Rectal smooth muscle tissue (tissue), 1 donor: ENCODE measurements around the gene WSCD1.

ENCODE experiments used
- H3K27ac ChIP-seq: one replicate; pipeline ENCODE4 v1.7.0; 2013; ENCODE audit warnings: low read depth, low read length, inconsistent platforms
- H3K27me3 ChIP-seq: one replicate; pipeline ENCODE4 v1.7.0; 2013; ENCODE audit warnings: low read length; ENCODE audit not compliant: control insufficient read depth, insufficient read depth
- H3K36me3 ChIP-seq: one replicate; pipeline ENCODE4 v1.7.0; 2013; ENCODE audit warnings: low read length; ENCODE audit not compliant: control insufficient read depth, insufficient read depth
- H3K4me1 ChIP-seq: one replicate; pipeline ENCODE4 v1.7.0; 2013; ENCODE audit warnings: low read length; ENCODE audit not compliant: control insufficient read depth, insufficient read depth
- H3K4me3 ChIP-seq: one replicate; pipeline ENCODE4 v1.7.0; 2013; ENCODE audit warnings: low read length
- H3K9ac ChIP-seq: one replicate; pipeline ENCODE4 v1.7.0; 2013; ENCODE audit warnings: low read length

Gene WSCD1

DNA sequence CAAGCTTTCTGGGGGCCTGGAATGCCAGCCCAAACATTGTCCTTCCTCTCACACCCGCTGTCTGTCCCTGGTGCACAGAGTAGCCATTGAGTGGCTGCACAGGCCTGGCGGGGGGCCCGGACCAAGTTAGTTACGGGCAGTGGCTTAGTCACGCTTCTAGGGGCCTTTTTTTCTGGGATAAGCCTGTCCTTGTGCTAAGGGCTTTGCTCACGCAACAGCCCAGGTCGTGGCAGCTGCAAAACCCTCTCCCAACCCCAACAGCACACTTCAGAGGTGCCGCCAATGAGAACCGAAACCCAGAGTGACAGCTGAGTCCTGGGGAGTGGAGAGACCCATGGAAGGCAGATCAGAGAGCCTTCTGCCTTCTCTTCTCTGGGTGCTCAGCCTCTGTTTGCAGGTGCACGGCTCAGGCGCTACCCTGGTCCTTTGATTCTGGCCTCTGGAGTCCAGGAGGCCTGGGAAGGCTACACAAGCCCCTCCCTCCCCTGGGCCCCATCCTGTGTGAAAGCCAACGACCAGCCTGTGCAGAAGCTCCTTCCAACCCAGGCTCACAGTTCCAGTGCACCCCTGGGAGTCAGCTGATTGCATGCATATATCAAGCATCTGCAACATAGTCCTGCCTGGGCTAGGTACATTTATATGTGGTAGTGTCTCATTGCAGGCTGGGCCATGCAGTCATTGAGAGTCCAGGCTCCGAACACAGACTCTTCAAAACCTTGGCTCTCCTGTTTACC, 9.1 kb downstream of the WSCD1 start:
- H3K4me3 ChIP-seq: no peak overlapping the region
- H3K36me3 ChIP-seq: no peaks in the 10 kb centered on the region
- no peak overlapping the region for H3K9ac ChIP-seq
- no peaks in the 10 kb centered on the region for H3K4me1 ChIP-seq
- H3K27ac ChIP-seq: no peak overlapping the region
- H3K27me3 ChIP-seq: no peaks in the 10 kb centered on the region

GRCh38 chr17:6079960-6080359, 9.8 kb downstream of the WSCD1 start:
- Histone ChIP-seq H3K9ac (no peak overlapping the region), H3K27ac (no peak overlapping the region), H3K27me3 (no peaks in the 10 kb centered on the region), H3K4me1 (no peaks in the 10 kb centered on the region), H3K4me3 (no peak overlapping the region), H3K36me3 (no peaks in the 10 kb centered on the region)

GRCh38 chr17:6080711-6081430, 10.7 kb downstream of the WSCD1 start:
- Histone ChIP-seq H3K4me1 (no peaks in the 10 kb centered on the region), H3K4me3 (no peak overlapping the region), H3K36me3 (no peaks in the 10 kb centered on the region), H3K27me3 (no peaks in the 10 kb centered on the region), H3K9ac (no peak overlapping the region), H3K27ac (no peak overlapping the region)

DNA sequence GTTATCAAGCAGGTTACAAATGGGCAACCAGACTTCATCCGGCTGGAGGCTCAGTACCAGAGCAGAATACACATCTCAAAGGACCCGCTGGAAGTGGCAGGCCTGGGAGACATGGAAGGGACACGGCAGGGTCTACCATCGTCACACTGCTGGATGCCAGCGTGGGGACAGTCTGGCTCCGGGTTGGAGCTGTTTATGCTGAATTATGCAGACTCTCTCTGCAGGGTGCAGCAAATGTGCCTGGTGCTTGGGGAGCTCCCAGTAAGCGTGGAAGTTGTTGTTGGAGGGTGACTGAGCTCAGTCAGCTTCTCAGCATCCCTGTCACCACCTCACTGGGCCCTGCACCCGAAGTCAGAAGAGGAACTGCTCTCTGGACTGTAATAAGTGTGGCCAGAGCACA, 12.2 kb downstream of the WSCD1 start:
- H3K4me3 ChIP-seq: no peak overlapping the region
- H3K9ac ChIP-seq: no peak overlapping the region
- no peaks in the 10 kb centered on the region for H3K4me1 ChIP-seq
- H3K36me3 ChIP-seq: no peaks in the 10 kb centered on the region
- H3K27me3 ChIP-seq: no peaks in the 10 kb centered on the region
- no peak overlapping the region for H3K27ac ChIP-seq

DNA sequence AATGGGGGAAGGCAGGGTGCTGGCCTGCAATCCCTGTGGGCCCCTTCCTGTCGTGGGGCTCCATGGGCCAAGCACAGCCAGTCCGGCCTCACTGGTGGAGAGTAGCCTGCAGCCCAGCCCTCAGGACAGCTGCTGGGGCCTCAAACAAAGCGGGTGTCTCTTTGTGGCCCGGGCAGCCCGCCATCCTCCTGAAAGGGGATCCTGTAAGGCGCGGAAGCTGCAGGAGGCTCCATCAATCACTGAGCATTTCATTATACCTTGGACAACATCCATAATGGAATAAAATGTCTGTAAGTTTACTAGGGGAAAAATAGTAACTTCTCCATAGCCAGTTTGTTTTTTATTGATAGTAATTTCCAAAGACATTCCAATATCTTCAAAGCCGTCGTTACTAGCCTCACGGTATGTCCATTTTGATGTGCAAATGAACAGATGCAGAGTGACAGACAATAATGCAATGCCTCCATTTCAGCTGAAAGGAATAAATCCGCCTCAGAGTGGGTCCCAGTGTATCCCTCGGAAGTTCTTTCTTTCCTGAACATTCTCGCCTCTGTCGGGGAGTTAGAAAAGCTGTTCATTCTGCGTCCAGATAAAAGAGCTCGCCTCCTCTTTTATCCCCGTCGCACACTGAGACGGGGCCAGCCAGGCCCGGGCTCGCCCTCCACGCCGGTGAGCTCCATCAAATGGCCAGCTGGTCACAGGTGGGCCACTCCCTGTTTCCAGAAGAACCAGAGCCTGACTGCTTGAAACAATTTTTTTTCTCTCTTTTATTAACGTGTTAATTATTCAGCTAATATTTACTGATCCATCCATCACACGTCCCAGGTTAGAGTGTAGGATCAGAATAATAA, 14.4 kb downstream of the WSCD1 start:
- Histone ChIP-seq H3K4me1 (no peaks in the 10 kb centered on the region), H3K36me3 (no peaks in the 10 kb centered on the region), H3K4me3 (no peak overlapping the region), H3K27ac (no peak overlapping the region), H3K9ac (no peak overlapping the region), H3K27me3 (no peaks in the 10 kb centered on the region)

GRCh38 chr17:6085812-6086211, 15.6 kb downstream of the WSCD1 start:
- H3K4me1 ChIP-seq: no peaks in the 10 kb centered on the region
- no peak overlapping the region for H3K9ac ChIP-seq
- no peaks in the 10 kb centered on the region for H3K36me3 ChIP-seq
- no peaks in the 10 kb centered on the region for H3K27me3 ChIP-seq
- no peak overlapping the region for H3K4me3 ChIP-seq
- H3K27ac ChIP-seq: no peak overlapping the region

DNA sequence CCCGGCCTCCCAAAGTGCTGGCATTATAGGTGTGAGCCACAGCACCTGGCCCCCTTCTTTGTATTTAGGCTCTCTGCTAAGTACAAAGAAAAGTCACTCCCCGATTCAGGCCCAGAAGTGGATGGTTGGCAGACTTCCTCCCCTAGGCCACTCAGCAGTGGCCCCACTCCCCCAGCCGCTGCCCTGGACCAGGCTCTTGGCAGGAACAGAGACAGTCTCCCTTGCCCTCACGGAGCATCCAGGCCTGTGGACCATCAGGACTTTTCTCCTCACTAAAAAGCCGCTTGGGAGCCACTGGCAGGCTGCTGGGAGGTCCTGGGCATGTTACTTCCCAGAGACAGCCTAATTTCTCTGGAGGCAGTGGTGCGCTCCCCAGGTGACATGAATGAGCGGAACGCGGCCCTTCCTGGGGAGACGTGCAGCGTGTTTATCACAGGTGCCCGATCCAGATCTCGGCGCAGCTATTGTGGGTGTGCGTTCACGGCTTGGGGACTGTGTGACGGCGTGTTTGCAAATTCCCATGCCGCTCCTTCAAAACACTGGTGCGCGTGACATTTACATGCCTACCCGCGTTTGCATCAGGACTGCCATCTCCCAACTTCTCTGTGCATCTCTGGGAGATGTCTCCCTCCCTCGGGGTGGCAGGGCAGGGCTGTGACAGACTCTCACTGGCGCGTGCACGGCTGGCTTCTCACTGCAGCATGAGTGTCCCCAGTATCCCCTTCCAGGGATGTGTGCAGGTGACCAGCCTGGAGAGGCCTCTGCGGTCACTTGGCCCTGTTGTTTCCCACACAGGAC, 16.6 kb downstream of the WSCD1 start:
- Histone ChIP-seq H3K4me3 (no peak overlapping the region), H3K27me3 (no peaks in the 10 kb centered on the region), H3K36me3 (no peaks in the 10 kb centered on the region), H3K27ac (no peak overlapping the region), H3K9ac (no peak overlapping the region), H3K4me1 (no peaks in the 10 kb centered on the region)

DNA sequence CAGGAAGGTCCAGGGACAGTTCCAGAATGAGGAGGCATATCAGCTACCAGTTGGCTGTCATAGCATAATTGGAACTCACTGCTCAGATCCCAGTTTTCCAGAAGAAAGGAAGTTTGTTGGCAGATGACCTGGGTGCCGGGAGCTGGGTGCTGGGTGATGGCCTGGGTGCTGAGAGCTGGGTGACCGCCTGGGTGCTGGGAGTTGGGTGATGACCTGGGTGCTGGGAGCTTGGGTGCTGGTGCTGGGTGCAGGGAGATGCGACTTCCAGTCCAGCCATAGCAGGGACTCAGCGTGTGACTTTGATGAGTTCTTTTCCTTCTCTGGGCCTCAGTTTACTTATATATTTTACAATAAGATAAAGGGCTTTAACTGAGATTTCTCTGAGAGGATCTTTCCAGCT, 18.0 kb downstream of the WSCD1 start:
- Histone ChIP-seq H3K4me3 (no peak overlapping the region), H3K36me3 (no peaks in the 10 kb centered on the region), H3K9ac (no peak overlapping the region), H3K27me3 (no peaks in the 10 kb centered on the region), H3K4me1 (no peaks in the 10 kb centered on the region), H3K27ac (no peak overlapping the region)

DNA sequence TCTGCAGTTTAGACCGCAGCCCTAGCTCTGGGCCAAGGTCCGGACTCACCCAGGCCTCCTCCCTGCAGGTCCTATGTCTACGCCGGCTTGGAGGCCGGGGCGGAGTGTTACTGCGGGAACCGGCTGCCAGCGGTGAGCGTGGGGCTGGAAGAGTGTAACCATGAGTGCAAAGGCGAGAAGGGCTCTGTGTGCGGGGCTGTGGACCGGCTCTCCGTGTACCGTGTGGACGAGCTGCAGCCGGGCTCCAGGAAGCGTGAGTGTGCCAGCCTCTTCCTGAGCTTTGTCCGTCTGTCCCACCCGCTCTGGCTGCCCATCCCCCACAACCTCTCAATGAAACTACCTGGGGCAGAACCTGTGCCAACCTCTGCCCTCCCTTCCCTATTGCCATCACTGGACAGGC, 20.1 kb downstream of the WSCD1 start:
- Histone ChIP-seq H3K27ac (no peak overlapping the region), H3K4me3 (no peak overlapping the region), H3K9ac (no peak overlapping the region), H3K4me1 (no peaks in the 10 kb centered on the region), H3K27me3 (no peaks in the 10 kb centered on the region), H3K36me3 (no peaks in the 10 kb centered on the region)

GRCh38 chr17:6092182-6092902, 22.2 kb downstream of the WSCD1 start:
- Histone ChIP-seq H3K36me3 (no peaks in the 10 kb centered on the region), H3K9ac (no peak overlapping the region), H3K4me1 (no peaks in the 10 kb centered on the region), H3K27ac (no peak overlapping the region), H3K27me3 (no peaks in the 10 kb centered on the region), H3K4me3 (no peak overlapping the region)

DNA sequence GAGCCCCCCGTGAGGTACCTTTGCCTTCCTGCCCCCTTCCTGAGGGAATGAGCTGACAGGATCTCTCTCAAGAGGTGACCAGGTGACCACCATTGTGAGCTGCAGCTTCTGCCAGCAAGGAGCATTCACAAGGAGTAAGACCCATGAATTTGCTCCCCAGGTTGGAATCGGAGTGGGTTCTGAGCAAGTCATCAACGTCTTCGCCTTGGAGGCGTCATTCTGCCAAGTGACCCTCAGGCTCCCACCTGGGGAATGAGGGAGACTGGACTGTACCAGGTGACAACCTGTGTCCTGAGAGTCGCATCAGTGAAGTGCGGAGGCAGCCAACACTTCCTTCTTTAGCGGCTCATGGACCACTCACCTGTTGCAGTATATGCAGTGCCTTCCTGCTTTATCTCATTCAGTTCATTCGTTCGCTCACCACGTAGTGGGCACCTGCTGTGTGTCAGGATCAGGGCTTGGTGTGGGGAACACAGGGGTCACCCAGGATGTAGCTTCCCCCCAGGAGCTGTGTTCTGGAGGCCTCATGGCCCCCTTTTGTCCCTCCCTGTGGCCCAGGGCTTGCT, 22.8 kb downstream of the WSCD1 start:
- no peak overlapping the region for H3K27ac ChIP-seq
- H3K36me3 ChIP-seq: no peaks in the 10 kb centered on the region
- H3K4me1 ChIP-seq: no peaks in the 10 kb centered on the region

More for the DNA sequence above, 22.8 kb downstream of the WSCD1 start:
- no peak overlapping the region for H3K4me3 ChIP-seq
- H3K9ac ChIP-seq: no peak overlapping the region
- no peaks in the 10 kb centered on the region for H3K27me3 ChIP-seq
